ENCODE data around the gene RYR3. TPM values are rescaled to one million over a fixed set of nuclear protein-coding genes. Genes with fewer than 3 reads are reported as not detected.

Gene RYR3
- total RNA-seq (2014; rRNA removed; shearing (Covaris generic)), result 0.44 TPM in 1 of 2 replicates, not detected in the other

GRCh38 chr15:33310481-33311311 is at the start of gene RYR3:
TSS of gene RYR3 (plus strand) at chr15:33310967. CDS start at chr15:33311046, 79 bp downstream.
- in situ Hi-C loops (cut with HindIII; ENCODE audit: low sequenced_read_pairs), result no loop called here
- DNase-seq (ENCODE audit: low spot score), result no peak

GRCh38 chr15:33262306-33262705 is 48.5 kb upstream of the RYR3 start:
- in situ Hi-C loops (cut with HindIII; ENCODE audit: low sequenced_read_pairs), result no loop called here
- DNase-seq (ENCODE audit: low spot score), result peak; percentile 2

- no peak for DNase-seq (ENCODE audit: low spot score)
- in situ Hi-C loops (cut with HindIII; ENCODE audit: low sequenced_read_pairs), result no loop called here
Measured at GRCh38 chr15:33277689-33278088, 33.1 kb upstream of the RYR3 start.

GRCh38 chr15:33278816-33279612 is 31.8 kb upstream of the RYR3 start:
- in situ Hi-C loops (cut with HindIII; ENCODE audit: low sequenced_read_pairs), result no loop called here
- DNase-seq (ENCODE audit: low spot score), result no peak

- no peak for DNase-seq (ENCODE audit: low spot score)
- in situ Hi-C loops (cut with HindIII; ENCODE audit: low sequenced_read_pairs), result no loop called here
Measured at GRCh38 chr15:33279613-33280205, 31.1 kb upstream of the RYR3 start.

- in situ Hi-C loops (cut with HindIII; ENCODE audit: low sequenced_read_pairs), result no loop called here
- no peak for DNase-seq (ENCODE audit: low spot score)
Measured at GRCh38 chr15:33282226-33283020, 28.3 kb upstream of the RYR3 start.

GRCh38 chr15:33283576-33283975 is 27.2 kb upstream of the RYR3 start:
- DNase-seq (ENCODE audit: low spot score), result no peak
- in situ Hi-C loops (cut with HindIII; ENCODE audit: low sequenced_read_pairs), result no loop called here

GRCh38 chr15:33284336-33284735 is 26.4 kb upstream of the RYR3 start:
- no peak for DNase-seq (ENCODE audit: low spot score)

GRCh38 chr15:33292717-33293307 is 18.0 kb upstream of the RYR3 start:
- in situ Hi-C loops (cut with HindIII; ENCODE audit: low sequenced_read_pairs), result no loop called here
- DNase-seq (ENCODE audit: low spot score), result peak; percentile 38

More at GRCh38 chr15:33284336-33284735, 26.4 kb upstream of the RYR3 start:
- in situ Hi-C loops (cut with HindIII; ENCODE audit: low sequenced_read_pairs), result no loop called here

- in situ Hi-C loops (cut with HindIII; ENCODE audit: low sequenced_read_pairs), result no loop called here
- no peak for DNase-seq (ENCODE audit: low spot score)
Measured at GRCh38 chr15:33293713-33294334, 16.9 kb upstream of the RYR3 start.

GRCh38 chr15:33296050-33296449 is 14.7 kb upstream of the RYR3 start:
- DNase-seq (ENCODE audit: low spot score), result no peak
- in situ Hi-C loops (cut with HindIII; ENCODE audit: low sequenced_read_pairs), result no loop called here

GRCh38 chr15:33296856-33297255 is 13.9 kb upstream of the RYR3 start:
- DNase-seq (ENCODE audit: low spot score), result no peak
- in situ Hi-C loops (cut with HindIII; ENCODE audit: low sequenced_read_pairs), result no loop called here

GRCh38 chr15:33298631-33299030 is 12.1 kb upstream of the RYR3 start:
- in situ Hi-C loops (cut with HindIII; ENCODE audit: low sequenced_read_pairs), result no loop called here
- no peak for DNase-seq (ENCODE audit: low spot score)

GRCh38 chr15:33304924-33305323 is 5.8 kb upstream of the RYR3 start:
- in situ Hi-C loops (cut with HindIII; ENCODE audit: low sequenced_read_pairs), result no loop called here
- DNase-seq (ENCODE audit: low spot score), result peak; percentile 17

GRCh38 chr15:33309602-33310276 is 1.0 kb upstream of the RYR3 start:
- in situ Hi-C loops (cut with HindIII; ENCODE audit: low sequenced_read_pairs), result no loop called here
- DNase-seq (ENCODE audit: low spot score), result no peak

GRCh38 chr15:33311312-33311971 is 675 bp downstream of the RYR3 start:
- in situ Hi-C loops (cut with HindIII; ENCODE audit: low sequenced_read_pairs), result no loop called here
- DNase-seq (ENCODE audit: low spot score), result no peak

GRCh38 chr15:33313491-33313890 is 2.7 kb downstream of the RYR3 start:
- no peak for DNase-seq (ENCODE audit: low spot score)
- in situ Hi-C loops (cut with HindIII; ENCODE audit: low sequenced_read_pairs), result no loop called here

Data from G401 (cell line).